ENCODE results near the gene ACP6.

The ACP6 gene

DNA sequence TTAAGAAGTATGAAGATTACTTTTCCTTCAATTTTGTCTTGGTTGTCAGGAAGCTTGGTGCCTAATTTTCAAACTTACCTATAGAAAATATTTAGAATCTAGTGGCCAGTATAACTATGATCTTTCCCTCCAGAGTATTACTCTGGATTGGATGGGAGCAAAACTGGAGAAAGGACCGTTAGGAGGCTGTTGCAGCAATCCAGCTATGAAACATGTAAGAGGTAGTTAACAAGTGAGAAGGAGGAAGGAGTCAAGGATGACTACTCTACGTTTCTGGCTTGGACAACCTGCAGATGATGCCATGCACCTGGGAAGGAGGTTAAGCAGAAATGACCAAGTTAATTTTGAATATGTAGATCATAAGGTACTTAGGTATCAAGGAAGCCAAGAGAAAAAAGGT, 3.5 kb upstream of the ACP6 start:
- ChIA-PET CTCF (no interaction called here), POLR2A (no interaction called here)
- Histone ChIP-seq H3K36me3 (ENCODE audit: control insufficient read depth in 4 of 4, insufficient read depth in 4 of 4, low read length in 3 of 4) (no peaks in the 10 kb centered on the region), H3K27me3 (replicated peaks in 2 of 5; ENCODE audit: control insufficient read depth in 4 of 5, insufficient read depth in 5 of 5, low read length in 4 of 5) (peaks cover 0 to 3% (median 0%) of the 10 kb centered on the region in 5 experiments), H3K9me3 (ENCODE audit: control extremely low read depth in 1 of 5, control insufficient read depth in 4 of 5, insufficient read depth in 2 of 5, low read depth in 1 of 5, low read length in 4 of 5) (peaks cover 0 to 11% (median 8%) of the 10 kb centered on the region in 5 experiments), H3K4me3 (ENCODE audit: control insufficient read depth in 1 of 7, extremely low read depth in 1 of 7, insufficient read depth in 4 of 7, low read depth in 2 of 7, low read length in 6 of 7) (no peak overlapping the region), H3K27ac (ENCODE audit: insufficient read depth in 1 of 2, low read depth in 1 of 2, low read length in 2 of 2, poor library complexity in 1 of 2, severe bottlenecking in 2 of 2) (no peak overlapping the region), H3K4me1 (ENCODE audit: control extremely low read depth in 1 of 4, control insufficient read depth in 4 of 4, insufficient read depth in 4 of 4, low read length in 3 of 4) (peaks cover 2 to 24% (median 18%) of the 10 kb centered on the region in 4 experiments)
- no peak for DNase-seq
- WGBS (ENCODE audit: insufficient coverage): 91% methylated on average over 2 of the region's 2 CpGs

- WGBS (ENCODE audit: insufficient coverage): 80% methylated on average over 1 of the region's 2 CpGs
- H3K27me3 ChIP-seq (replicated peaks in 2 of 5; ENCODE audit: control insufficient read depth in 4 of 5, insufficient read depth in 5 of 5, low read length in 4 of 5): peaks cover 0 to 3% (median 0%) of the 10 kb centered on the region in 5 experiments
- H3K27ac ChIP-seq (ENCODE audit: insufficient read depth in 1 of 2, low read depth in 1 of 2, low read length in 2 of 2, poor library complexity in 1 of 2, severe bottlenecking in 2 of 2): no peak overlapping the region
- H3K9me3 ChIP-seq (ENCODE audit: control extremely low read depth in 1 of 5, control insufficient read depth in 4 of 5, insufficient read depth in 2 of 5, low read depth in 1 of 5, low read length in 4 of 5): peaks cover 0 to 9% (median 4%) of the 10 kb centered on the region in 5 experiments
- ChIA-PET POLR2A (no interaction called here), CTCF (no interaction called here)
- no peak for DNase-seq
- H3K4me3 ChIP-seq (ENCODE audit: control insufficient read depth in 1 of 7, extremely low read depth in 1 of 7, insufficient read depth in 4 of 7, low read depth in 2 of 7, low read length in 6 of 7): no peak overlapping the region
- H3K4me1 ChIP-seq (ENCODE audit: control extremely low read depth in 1 of 4, control insufficient read depth in 4 of 4, insufficient read depth in 4 of 4, low read length in 3 of 4): peaks cover 6 to 27% (median 20%) of the 10 kb centered on the region in 4 experiments
- no peaks in the 10 kb centered on the region for H3K36me3 ChIP-seq (ENCODE audit: control insufficient read depth in 4 of 4, insufficient read depth in 4 of 4, low read length in 3 of 4)
These were observed 3.1 kb upstream of the ACP6 start for GRCh38 chr1:147673406-147673805.

DNA sequence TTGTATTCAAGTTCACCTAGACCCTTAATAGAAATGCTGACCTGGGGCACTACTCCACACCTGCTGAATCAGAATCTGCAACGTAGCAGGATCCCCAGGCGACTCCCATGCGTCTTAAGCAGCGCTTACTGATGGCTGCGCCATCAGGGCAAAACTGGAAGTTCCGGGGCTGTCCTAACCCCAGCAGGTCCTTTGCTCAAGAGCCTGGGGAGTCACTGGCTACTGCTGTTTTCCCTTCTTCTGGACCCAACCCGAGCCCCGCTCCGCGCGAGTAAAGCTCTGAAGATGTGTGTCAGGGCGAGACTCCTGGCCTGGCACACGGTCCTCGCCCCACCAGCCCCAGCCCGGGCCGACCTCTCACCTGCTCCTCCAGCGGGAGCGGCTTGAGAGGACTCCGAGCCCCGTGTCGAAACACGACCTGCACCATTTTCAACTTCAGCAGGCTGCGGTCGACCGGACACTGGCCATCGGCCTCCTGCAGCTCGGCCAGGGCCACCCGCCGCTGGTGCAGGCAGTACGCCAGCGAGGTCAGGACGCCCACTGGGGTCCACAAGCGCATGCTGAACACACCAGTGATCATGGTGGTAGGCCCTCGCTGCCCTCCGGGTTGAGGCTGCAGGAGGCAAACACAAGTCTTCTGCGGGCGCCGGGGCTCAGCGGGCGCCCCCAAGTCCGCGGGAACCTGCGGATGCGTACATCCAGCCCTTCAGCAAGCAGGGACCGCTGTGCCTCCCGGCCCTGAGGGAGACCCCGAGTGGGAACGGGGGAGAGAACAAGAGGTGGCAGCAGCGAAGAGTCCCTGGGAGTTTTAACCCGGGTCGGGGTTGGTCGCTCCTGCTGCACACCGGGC, 630 bp downstream of the ACP6 start:
- peak; percentile 47 to 86 (median 72) for DNase-seq
- H3K27ac ChIP-seq (ENCODE audit: insufficient read depth in 1 of 2, low read depth in 1 of 2, low read length in 2 of 2, poor library complexity in 1 of 2, severe bottlenecking in 2 of 2): peak overlapping the region; percentile 33 to 68
- peaks cover 7 to 28% (median 22%) of the 10 kb centered on the region in 4 experiments for H3K4me1 ChIP-seq (ENCODE audit: control extremely low read depth in 1 of 4, control insufficient read depth in 4 of 4, insufficient read depth in 4 of 4, low read length in 3 of 4)
- 0% methylated on average over 45 of the region's 53 CpGs for WGBS (ENCODE audit: insufficient coverage)
- peaks cover 0 to 2% (median 0%) of the 10 kb centered on the region in 5 experiments for H3K27me3 ChIP-seq (replicated peaks in 2 of 5; ENCODE audit: control insufficient read depth in 4 of 5, insufficient read depth in 5 of 5, low read length in 4 of 5)
- H3K36me3 ChIP-seq (ENCODE audit: control insufficient read depth in 4 of 4, insufficient read depth in 4 of 4, low read length in 3 of 4): no peaks in the 10 kb centered on the region
- peak overlapping the region; percentile 63 to 90 (median 79) for H3K4me3 ChIP-seq (ENCODE audit: control insufficient read depth in 1 of 7, extremely low read depth in 1 of 7, insufficient read depth in 4 of 7, low read depth in 2 of 7, low read length in 6 of 7)
- H3K9me3 ChIP-seq (ENCODE audit: control extremely low read depth in 1 of 5, control insufficient read depth in 4 of 5, insufficient read depth in 2 of 5, low read depth in 1 of 5, low read length in 4 of 5): no peaks in the 10 kb centered on the region
- POLR2A ChIA-PET: no interaction called here
- CTCF ChIA-PET: interaction anchor here (0.9 to 1.0 kb wide), 2 partner anchors 27 to 43 kb away, joined by 3 to 4 read pairs; no protein-coding TSS in a partner anchor

DNA sequence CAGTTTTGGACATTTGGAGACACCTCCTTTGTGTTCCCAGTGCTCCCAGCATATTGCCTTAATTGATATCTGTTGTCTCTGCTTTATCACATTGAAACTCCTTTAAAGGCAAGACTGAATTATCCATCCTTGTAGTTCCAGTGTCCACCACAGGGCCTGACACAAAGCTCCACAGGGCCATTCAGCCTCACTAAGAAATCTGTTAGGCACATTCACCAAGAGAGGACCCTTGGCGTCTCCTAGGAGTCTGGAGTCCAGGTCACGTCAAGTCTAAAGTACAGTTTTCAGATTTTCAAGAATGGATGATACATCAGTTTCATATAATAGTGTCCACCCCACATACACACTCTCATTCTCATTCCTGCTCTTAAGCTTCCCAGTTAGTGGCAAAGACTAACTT, 4.8 kb downstream of the ACP6 start:
- ChIA-PET CTCF (interaction anchor here (1.5 to 1.8 kb wide), 4 partner anchors 9 to 169 kb away, joined by 3 to 6 read pairs (median 4); no protein-coding TSS in a partner anchor), POLR2A (no interaction called here)
- no peak for DNase-seq
- no peak overlapping the region for H3K27ac ChIP-seq (ENCODE audit: insufficient read depth in 1 of 2, low read depth in 1 of 2, low read length in 2 of 2, poor library complexity in 1 of 2, severe bottlenecking in 2 of 2)
- H3K36me3 ChIP-seq (ENCODE audit: control insufficient read depth in 4 of 4, insufficient read depth in 4 of 4, low read length in 3 of 4): peaks cover 0 to 22% (median 2%) of the 10 kb centered on the region in 4 experiments
- H3K4me1 ChIP-seq (ENCODE audit: control extremely low read depth in 1 of 4, control insufficient read depth in 4 of 4, insufficient read depth in 4 of 4, low read length in 3 of 4): peaks cover 11 to 22% (median 19%) of the 10 kb centered on the region in 4 experiments
- no peak overlapping the region for H3K4me3 ChIP-seq (ENCODE audit: control insufficient read depth in 1 of 7, extremely low read depth in 1 of 7, insufficient read depth in 4 of 7, low read depth in 2 of 7, low read length in 6 of 7)
- no CpG with 5 or more reads among the region's 2 CpGs for WGBS (ENCODE audit: insufficient coverage)
- H3K9me3 ChIP-seq (ENCODE audit: control extremely low read depth in 1 of 5, control insufficient read depth in 4 of 5, insufficient read depth in 2 of 5, low read depth in 1 of 5, low read length in 4 of 5): peaks cover 0 to 20% (median 7%) of the 10 kb centered on the region in 5 experiments
- H3K27me3 ChIP-seq (replicated peaks in 2 of 5; ENCODE audit: control insufficient read depth in 4 of 5, insufficient read depth in 5 of 5, low read length in 4 of 5): no peaks in the 10 kb centered on the region

GRCh38 chr1:147664206-147664605, 6.1 kb downstream of the ACP6 start:
- H3K27ac ChIP-seq (ENCODE audit: insufficient read depth in 1 of 2, low read depth in 1 of 2, low read length in 2 of 2, poor library complexity in 1 of 2, severe bottlenecking in 2 of 2): no peak overlapping the region
- ChIA-PET CTCF (interaction anchor here (0.9 to 1.8 kb wide), 4 partner anchors 13 to 168 kb away, joined by 3 to 6 read pairs (median 4); no protein-coding TSS in a partner anchor), POLR2A (no interaction called here)
- H3K9me3 ChIP-seq (ENCODE audit: control extremely low read depth in 1 of 5, control insufficient read depth in 4 of 5, insufficient read depth in 2 of 5, low read depth in 1 of 5, low read length in 4 of 5): peaks cover 0 to 20% (median 7%) of the 10 kb centered on the region in 5 experiments
- no peak for DNase-seq
- H3K36me3 ChIP-seq (ENCODE audit: control insufficient read depth in 4 of 4, insufficient read depth in 4 of 4, low read length in 3 of 4): peaks cover 3 to 27% (median 5%) of the 10 kb centered on the region in 4 experiments
- WGBS (ENCODE audit: insufficient coverage): 78% methylated on average over 4 of the region's 4 CpGs
- peaks cover 7 to 12% (median 11%) of the 10 kb centered on the region in 4 experiments for H3K4me1 ChIP-seq (ENCODE audit: control extremely low read depth in 1 of 4, control insufficient read depth in 4 of 4, insufficient read depth in 4 of 4, low read length in 3 of 4)
- no peaks in the 10 kb centered on the region for H3K27me3 ChIP-seq (replicated peaks in 2 of 5; ENCODE audit: control insufficient read depth in 4 of 5, insufficient read depth in 5 of 5, low read length in 4 of 5)
- H3K4me3 ChIP-seq (ENCODE audit: control insufficient read depth in 1 of 7, extremely low read depth in 1 of 7, insufficient read depth in 4 of 7, low read depth in 2 of 7, low read length in 6 of 7): no peak overlapping the region

- Histone ChIP-seq H3K27me3 (replicated peaks in 2 of 5; ENCODE audit: control insufficient read depth in 4 of 5, insufficient read depth in 5 of 5, low read length in 4 of 5) (no peaks in the 10 kb centered on the region), H3K4me1 (ENCODE audit: control extremely low read depth in 1 of 4, control insufficient read depth in 4 of 4, insufficient read depth in 4 of 4, low read length in 3 of 4) (peaks cover 0 to 5% (median 0%) of the 10 kb centered on the region in 4 experiments), H3K4me3 (ENCODE audit: control insufficient read depth in 1 of 7, extremely low read depth in 1 of 7, insufficient read depth in 4 of 7, low read depth in 2 of 7, low read length in 6 of 7) (no peak overlapping the region), H3K27ac (ENCODE audit: insufficient read depth in 1 of 2, low read depth in 1 of 2, low read length in 2 of 2, poor library complexity in 1 of 2, severe bottlenecking in 2 of 2) (no peak overlapping the region), H3K9me3 (ENCODE audit: control extremely low read depth in 1 of 5, control insufficient read depth in 4 of 5, insufficient read depth in 2 of 5, low read depth in 1 of 5, low read length in 4 of 5) (no peaks in the 10 kb centered on the region), H3K36me3 (ENCODE audit: control insufficient read depth in 4 of 4, insufficient read depth in 4 of 4, low read length in 3 of 4) (peaks cover 27 to 78% (median 48%) of the 10 kb centered on the region in 4 experiments)
- ChIA-PET POLR2A (no interaction called here), CTCF (no interaction called here)
- DNase-seq: no peak
- WGBS (ENCODE audit: insufficient coverage): 97% methylated on average over 3 of the region's 5 CpGs
These were observed 15.8 kb downstream of the ACP6 start for GRCh38 chr1:147654511-147654910.

DNA sequence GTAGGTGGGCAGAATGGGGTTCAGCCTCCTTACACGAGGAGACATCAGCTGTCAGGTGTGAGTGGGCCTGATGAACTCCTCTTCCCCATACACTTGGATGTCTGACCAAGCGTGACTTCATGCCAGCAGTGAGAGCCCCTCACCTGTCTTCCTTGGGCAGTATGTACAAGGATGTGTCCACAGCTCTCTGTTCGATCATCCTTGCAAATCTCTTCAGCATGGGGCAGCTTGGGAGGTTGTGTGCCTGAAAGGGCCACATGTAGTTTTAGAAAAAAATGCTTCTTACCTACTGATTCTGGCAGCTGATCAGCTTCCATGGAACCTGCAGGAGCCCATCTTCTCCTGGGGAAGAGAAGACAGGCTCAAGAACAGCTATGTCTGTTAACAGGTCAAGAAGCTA, 18.0 kb downstream of the ACP6 start:
- no peaks in the 10 kb centered on the region for H3K27me3 ChIP-seq (replicated peaks in 2 of 5; ENCODE audit: control insufficient read depth in 4 of 5, insufficient read depth in 5 of 5, low read length in 4 of 5)
- peaks cover 0 to 5% (median 0%) of the 10 kb centered on the region in 4 experiments for H3K4me1 ChIP-seq (ENCODE audit: control extremely low read depth in 1 of 4, control insufficient read depth in 4 of 4, insufficient read depth in 4 of 4, low read length in 3 of 4)
- ChIA-PET POLR2A (no interaction called here), CTCF (interaction anchor here (1.5 kb wide), 1 partner anchor 9 kb away, joined by 3 read pairs; no protein-coding TSS in a partner anchor)
- H3K9me3 ChIP-seq (ENCODE audit: control extremely low read depth in 1 of 5, control insufficient read depth in 4 of 5, insufficient read depth in 2 of 5, low read depth in 1 of 5, low read length in 4 of 5): no peaks in the 10 kb centered on the region
- peaks cover 19 to 84% (median 40%) of the 10 kb centered on the region in 4 experiments for H3K36me3 ChIP-seq (ENCODE audit: control insufficient read depth in 4 of 4, insufficient read depth in 4 of 4, low read length in 3 of 4)
- DNase-seq: no peak
- 100% methylated on average over 2 of the region's 3 CpGs for WGBS (ENCODE audit: insufficient coverage)
- H3K27ac ChIP-seq (ENCODE audit: insufficient read depth in 1 of 2, low read depth in 1 of 2, low read length in 2 of 2, poor library complexity in 1 of 2, severe bottlenecking in 2 of 2): no peak overlapping the region
- H3K4me3 ChIP-seq (ENCODE audit: control insufficient read depth in 1 of 7, extremely low read depth in 1 of 7, insufficient read depth in 4 of 7, low read depth in 2 of 7, low read length in 6 of 7): no peak overlapping the region

Data from common myeloid progenitor, CD34-positive (primary cell).